HepG2 (cell line): ENCODE data around the gene HDHD3.

Experiments
- CHD4 ChIP-seq: fragments of 200-600 bp; sonication (generic); IDR thresholded peaks from 2 replicates; pipeline ENCODE4 v1.7.0; 2017; ENCODE audit warnings: mild to moderate bottlenecking, low read length, borderline replicate concordance
- ELF4 ChIP-seq: sonication (generic); formaldehyde crosslinking; IDR thresholded peaks from 2 replicates; pipeline ENCODE4 v1.5.0; 2020; ENCODE audit warnings: missing genetic modification reagents, mild to moderate bottlenecking, moderate library complexity, borderline replicate concordance
- FOSL1 ChIP-seq: sonication (generic); formaldehyde crosslinking; IDR thresholded peaks from 2 replicates; pipeline ENCODE4 v1.9.0; 2021; ENCODE audit warnings: missing genetic modification reagents, borderline replicate concordance
- FOSL2 ChIP-seq: sonication (generic); formaldehyde crosslinking; IDR thresholded peaks from 2 replicates; pipeline ENCODE4 v1.4.0; 2020; ENCODE audit warnings: missing genetic modification reagents
- POLR2A ChIP-seq, 2 experiments: IDR thresholded peaks; 2 replicates each; pipeline ENCODE4 v1.6.1; 2011; ENCODE audit warnings: low read depth in 2 of 2, low read length in 2 of 2, mild to moderate bottlenecking in 1 of 2, moderate library complexity in 1 of 2; ENCODE audit not compliant: insufficient read depth in 1 of 2
- TF ChIP-seq, protein P1 (sequence below): sonication (generic); formaldehyde crosslinking; IDR thresholded peaks from 2 replicates; pipeline ENCODE4 v1.5.0; 2020; ENCODE audit warnings: mild to moderate bottlenecking, missing genetic modification reagents, moderate library complexity
- TF ChIP-seq, protein P2 (sequence below), 2 experiments: sonication (generic) in 1 of 2; formaldehyde crosslinking in 1 of 2; IDR thresholded peaks; 2 replicates each; pipeline versions ENCODE4 v1.4.0 to v1.6.1; 2018 to 2020; ENCODE audit warnings: missing genetic modification reagents in 2 of 2, borderline replicate concordance in 1 of 2, low read depth in 1 of 2, mild to moderate bottlenecking in 1 of 2, missing biosample characterization in 1 of 2

DNA sequence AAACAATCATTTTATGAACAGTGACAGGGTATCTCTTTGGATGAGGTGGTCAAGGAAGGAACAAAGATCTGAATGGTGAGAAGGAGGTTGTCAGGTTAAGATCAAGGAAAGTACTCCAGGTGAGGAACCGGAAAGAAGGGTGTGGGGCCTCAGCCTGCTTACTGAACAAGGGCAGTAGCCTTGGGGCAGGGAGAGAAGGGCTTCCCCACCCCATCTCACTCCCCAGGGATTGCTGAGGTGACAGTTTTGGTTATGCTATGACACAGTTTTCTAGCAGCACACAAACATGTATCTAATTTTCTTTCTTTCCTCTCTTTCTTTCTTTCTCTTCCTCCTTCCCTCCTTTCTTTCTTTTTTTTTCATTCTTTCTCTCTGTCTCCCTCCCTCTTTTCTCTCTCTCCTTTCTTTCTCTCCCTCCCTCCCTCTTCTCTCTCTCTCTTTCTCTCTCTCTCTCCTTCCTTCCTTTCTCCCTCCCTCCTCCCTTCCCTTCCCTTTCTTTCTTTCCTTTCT is 4.1 kb upstream of the HDHD3 start:
- TF ChIP-seq FOSL1 (CRISPR knock-in tag) (no peak), FOSL2 (CRISPR knock-in tag) (no peak), POLR2A (IDR thresholded peaks at IDR 0.05; ENCODE audit: insufficient read depth in 1 of 2, low read depth in 2 of 2, low read length in 2 of 2) (no peak), ELF4 (CRISPR knock-in tag) (no peak), CHD4 (no peak)
- TF ChIP-seq, protein P1, sequence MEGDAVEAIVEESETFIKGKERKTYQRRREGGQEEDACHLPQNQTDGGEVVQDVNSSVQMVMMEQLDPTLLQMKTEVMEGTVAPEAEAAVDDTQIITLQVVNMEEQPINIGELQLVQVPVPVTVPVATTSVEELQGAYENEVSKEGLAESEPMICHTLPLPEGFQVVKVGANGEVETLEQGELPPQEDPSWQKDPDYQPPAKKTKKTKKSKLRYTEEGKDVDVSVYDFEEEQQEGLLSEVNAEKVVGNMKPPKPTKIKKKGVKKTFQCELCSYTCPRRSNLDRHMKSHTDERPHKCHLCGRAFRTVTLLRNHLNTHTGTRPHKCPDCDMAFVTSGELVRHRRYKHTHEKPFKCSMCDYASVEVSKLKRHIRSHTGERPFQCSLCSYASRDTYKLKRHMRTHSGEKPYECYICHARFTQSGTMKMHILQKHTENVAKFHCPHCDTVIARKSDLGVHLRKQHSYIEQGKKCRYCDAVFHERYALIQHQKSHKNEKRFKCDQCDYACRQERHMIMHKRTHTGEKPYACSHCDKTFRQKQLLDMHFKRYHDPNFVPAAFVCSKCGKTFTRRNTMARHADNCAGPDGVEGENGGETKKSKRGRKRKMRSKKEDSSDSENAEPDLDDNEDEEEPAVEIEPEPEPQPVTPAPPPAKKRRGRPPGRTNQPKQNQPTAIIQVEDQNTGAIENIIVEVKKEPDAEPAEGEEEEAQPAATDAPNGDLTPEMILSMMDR, result no peak; the same call in 1 of the 2 replicates
- TF ChIP-seq, protein P2, sequence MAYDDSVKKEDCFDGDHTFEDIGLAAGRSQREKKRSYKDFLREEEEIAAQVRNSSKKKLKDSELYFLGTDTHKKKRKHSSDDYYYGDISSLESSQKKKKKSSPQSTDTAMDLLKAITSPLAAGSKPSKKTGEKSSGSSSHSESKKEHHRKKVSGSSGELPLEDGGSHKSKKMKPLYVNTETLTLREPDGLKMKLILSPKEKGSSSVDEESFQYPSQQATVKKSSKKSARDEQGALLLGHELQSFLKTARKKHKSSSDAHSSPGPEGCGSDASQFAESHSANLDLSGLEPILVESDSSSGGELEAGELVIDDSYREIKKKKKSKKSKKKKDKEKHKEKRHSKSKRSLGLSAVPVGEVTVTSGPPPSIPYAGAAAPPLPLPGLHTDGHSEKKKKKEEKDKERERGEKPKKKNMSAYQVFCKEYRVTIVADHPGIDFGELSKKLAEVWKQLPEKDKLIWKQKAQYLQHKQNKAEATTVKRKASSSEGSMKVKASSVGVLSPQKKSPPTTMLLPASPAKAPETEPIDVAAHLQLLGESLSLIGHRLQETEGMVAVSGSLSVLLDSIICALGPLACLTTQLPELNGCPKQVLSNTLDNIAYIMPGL (CRISPR knock-in tag; IDR thresholded peaks at IDR 0.05; ENCODE audit: borderline replicate concordance in 1 of 2, low read depth in 1 of 2), result no peak
